Neutrophil (primary cell): Measurements from ENCODE around the gene AP3S2.

Source experiments
- H3K27ac ChIP-seq: fragments of 200-600 bp; sonication (generic); 2 replicates; pipeline ENCODE4 v1.5.1; 2016; ENCODE audit warnings: mild to moderate bottlenecking, moderate library complexity
- H3K27me3 ChIP-seq: fragments of 200-600 bp; sonication (generic); 2 replicates; pipeline ENCODE4 v1.6.0; 2016; ENCODE audit warnings: mild to moderate bottlenecking
- H3K36me3 ChIP-seq: fragments of 200-600 bp; sonication (generic); 2 replicates; pipeline ENCODE4 v1.5.1; 2017
- H3K4me1 ChIP-seq, 2 experiments: fragments of 200-600 bp in 1 of 2; sonication (generic) in 1 of 2; 1 replicate in 1 of 2; 2 replicates in 1 of 2; pipeline versions ENCODE4 v1.5.1 to v1.6.1; 2013 to 2016; ENCODE audit warnings: low read depth in 1 of 2, low read length in 1 of 2, mild to moderate bottlenecking in 1 of 2, moderate library complexity in 1 of 2; ENCODE audit not compliant: control insufficient read depth in 1 of 2, insufficient read depth in 1 of 2
- H3K4me3 ChIP-seq, 2 experiments: fragments of 200-600 bp in 1 of 2; sonication (generic) in 1 of 2; 1 replicate in 1 of 2; 2 replicates in 1 of 2; pipeline ENCODE4 v1.5.1; 2013 to 2016; ENCODE audit warnings: low read depth in 1 of 2, low read length in 1 of 2, mild to moderate bottlenecking in 1 of 2, moderate library complexity in 1 of 2
- H3K9me3 ChIP-seq: fragments of 200-600 bp; sonication (generic); 2 replicates; pipeline ENCODE4 v1.5.1; 2016
- CTCF ChIP-seq: fragments of 200-600 bp; sonication (generic); IDR thresholded peaks from 2 replicates; pipeline ENCODE4 v1.5.1; 2016; ENCODE audit warnings: antibody characterized with exemption

The AP3S2 gene

DNA sequence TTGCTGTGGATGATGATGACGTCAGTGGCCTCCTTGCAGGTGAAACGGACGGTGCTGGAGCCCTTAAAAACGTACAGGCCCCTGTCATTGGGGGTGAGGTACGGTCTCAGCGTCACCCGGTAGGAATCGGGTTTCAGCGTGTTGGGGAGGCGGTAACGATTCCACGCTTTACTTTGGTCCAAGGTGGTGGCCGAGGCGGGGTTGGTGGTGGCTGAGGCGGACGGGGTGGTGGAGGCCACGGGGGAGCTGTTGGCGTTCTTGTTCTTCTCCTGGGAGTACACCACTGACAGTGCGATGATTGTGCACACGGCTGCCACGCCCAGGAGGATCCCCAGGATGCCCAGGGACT lies 87.6 kb downstream of the AP3S2 start:
- Histone ChIP-seq H3K9me3 (no peaks in the 10 kb centered on the region), H3K27ac (peak overlapping the region; percentile 10), H3K4me1 (peaks cover 21 to 40% of the 10 kb centered on the region in 2 experiments), H3K27me3 (no peaks in the 10 kb centered on the region), H3K36me3 (peaks cover 98% of the 10 kb centered on the region), H3K4me3 (no peak overlapping the region)
- TF ChIP-seq CTCF = no peak

DNA sequence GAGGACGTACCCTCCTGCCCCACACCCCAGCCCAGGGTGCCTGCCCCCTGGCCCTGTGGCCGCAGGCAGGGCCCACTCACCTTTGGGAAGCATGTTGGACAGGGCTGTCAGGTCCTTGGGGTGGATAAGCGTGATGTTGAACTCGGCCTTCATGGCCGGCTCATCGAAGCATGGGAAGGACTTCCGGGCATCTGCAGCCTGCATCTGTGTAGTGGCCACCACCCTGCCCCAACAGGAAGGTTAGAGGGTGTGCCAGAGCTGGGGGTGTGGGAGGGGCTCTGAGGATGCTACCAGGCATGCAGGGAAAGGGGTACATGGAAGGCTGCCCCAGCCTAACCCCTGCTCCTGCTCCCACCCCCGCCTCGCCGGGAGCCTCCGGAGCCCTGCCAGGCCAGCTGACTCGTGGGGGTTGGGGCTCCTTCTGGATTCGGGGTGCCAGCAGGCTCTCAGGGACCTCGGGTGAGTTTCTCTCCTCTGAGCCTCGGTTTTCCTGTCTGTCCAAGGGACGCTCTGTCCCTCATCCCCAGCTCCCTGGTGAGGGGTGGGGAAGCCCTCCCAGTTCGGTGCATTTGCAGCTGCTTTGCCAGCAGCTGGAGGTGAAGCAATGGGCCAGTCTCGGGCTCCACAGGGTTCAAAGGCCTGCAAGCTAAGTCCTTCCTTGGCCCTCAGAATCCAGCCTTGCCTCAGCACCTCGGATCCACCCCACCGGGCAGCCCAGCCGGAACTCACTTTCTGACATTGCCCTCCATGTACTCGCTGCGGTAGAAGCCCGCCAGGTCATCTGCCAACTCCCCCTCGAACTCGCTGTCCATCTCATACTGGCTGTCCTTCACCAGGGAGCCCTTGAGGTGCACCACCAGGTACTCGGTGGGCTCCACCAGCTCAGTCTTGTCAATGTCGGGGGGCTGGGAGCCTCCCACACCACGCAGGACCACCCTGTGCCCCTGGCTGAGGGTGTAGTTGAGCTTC lies 88.3 kb downstream of the AP3S2 start:
- Histone ChIP-seq H3K4me1 (peaks cover 20 to 33% of the 10 kb centered on the region in 2 experiments), H3K4me3 (no peak overlapping the region), H3K9me3 (no peaks in the 10 kb centered on the region), H3K27ac (no peak overlapping the region), H3K36me3 (peaks cover 98% of the 10 kb centered on the region), H3K27me3 (no peaks in the 10 kb centered on the region)
- no peak for TF ChIP-seq CTCF

- peaks cover 14 to 23% of the 10 kb centered on the region in 2 experiments for H3K4me1 ChIP-seq
- H3K27me3 ChIP-seq = no peaks in the 10 kb centered on the region
- peak overlapping the region; percentile 33 for H3K27ac ChIP-seq
- no peak overlapping the region for H3K4me3 ChIP-seq
- no peaks in the 10 kb centered on the region for H3K9me3 ChIP-seq
- peaks cover 100% of the 10 kb centered on the region for H3K36me3 ChIP-seq
- no peak for TF ChIP-seq CTCF
Observed at GRCh38 chr15:89803941-89804800, 89.6 kb downstream of the AP3S2 start.

- Histone ChIP-seq H3K36me3 (peaks cover 100% of the 10 kb centered on the region), H3K4me1 (peaks cover 12 to 15% of the 10 kb centered on the region in 2 experiments), H3K27me3 (no peaks in the 10 kb centered on the region), H3K4me3 (no peak overlapping the region), H3K27ac (peak overlapping the region; percentile 33), H3K9me3 (no peaks in the 10 kb centered on the region)
- no peak for TF ChIP-seq CTCF
Observed at GRCh38 chr15:89802986-89803824, 90.6 kb downstream of the AP3S2 start.
